PC-3 (cell line): Measurements from ENCODE around the gene TMEM54. TPM values are rescaled to one million over a fixed set of nuclear protein-coding genes. Genes with fewer than 3 reads are reported as not detected.
"Not testable (repeated sequence)": the region's sequence is repeated elsewhere in the genome, so short reads cannot be mapped to it uniquely, and the experiment has no call there.

Source experiments
- ATAC-seq: fragments of 200-7000 bp; cut with Tn5 transposase; 2 replicates; pipeline ENCODE4 v1.9.1; 2020; ENCODE audit warnings: mild to moderate bottlenecking, moderate library complexity
- BruUV-seq: library from RNA; stranded (reverse); fragments of 400-500 nt; replicated peaks from 2 replicates; lab custom pipeline; 2021; lab: Mats Ljungman, UMichigan
- CTCF ChIA-PET: fragments of 300-600 bp; sonication (Branson Sonifier 250); formaldehyde crosslinking; loops from one replicate; lab custom pipeline; 2022; ENCODE audit warnings: antibody characterized with exemption; lab: Charles Lee
- POLR2A ChIA-PET: fragments of 300-600 bp; sonication (Branson Sonifier 250); formaldehyde crosslinking; loops from one replicate; lab custom pipeline; 2022; ENCODE audit warnings: antibody characterized with exemption; ENCODE audit not compliant: unreplicated experiment; lab: Charles Lee
- DNase-seq: peaks from one replicate; pipeline ENCODE4 v3.0.0-alpha.2; 2015
- H2AFZ ChIP-seq: fragments of 300-600 bp; sonication (generic); 2 replicates; pipeline ENCODE4 v1.6.0; 2016; ENCODE audit warnings: antibody characterized with exemption, low read length
- H3F3A ChIP-seq: fragments of 300-600 bp; sonication (generic); one replicate; pipeline ENCODE4 v1.6.0; 2017; ENCODE audit warnings: antibody characterized with exemption, low read length, control low read depth, mild to moderate bottlenecking; ENCODE audit not compliant: unreplicated experiment
- H3K27ac ChIP-seq: fragments of 300-600 bp; sonication (generic); 2 replicates; pipeline ENCODE4 v1.5.1; 2016; ENCODE audit warnings: mild to moderate bottlenecking, low read length
- H3K27me3 ChIP-seq: fragments of 300-600 bp; sonication (generic); 2 replicates; pipeline ENCODE4 v1.6.1; 2016; ENCODE audit warnings: low read length, mixed read lengths
- H3K36me3 ChIP-seq: fragments of 300-600 bp; sonication (generic); 2 replicates; pipeline ENCODE4 v1.6.1; 2016; ENCODE audit warnings: low read depth, mixed run types, low read length, mixed read lengths
- H3K4me1 ChIP-seq: fragments of 300-600 bp; sonication (generic); 2 replicates; pipeline ENCODE4 v1.5.1; 2016; ENCODE audit warnings: low read length; ENCODE audit not compliant: insufficient read depth
- H3K4me2 ChIP-seq: fragments of 300-600 bp; sonication (generic); 2 replicates; pipeline ENCODE4 v1.6.0; 2016; ENCODE audit warnings: low read length
- H3K4me3 ChIP-seq: fragments of 300-600 bp; sonication (generic); 2 replicates; pipeline ENCODE4 v1.5.1; 2016; ENCODE audit warnings: mild to moderate bottlenecking, low read length, mixed read lengths
- H3K79me2 ChIP-seq: fragments of 300-600 bp; sonication (generic); 2 replicates; pipeline ENCODE4 v1.6.1; 2017; ENCODE audit warnings: low read length, mixed read lengths
- H3K9ac ChIP-seq: fragments of 300-600 bp; sonication (generic); 2 replicates; pipeline ENCODE4 v1.6.0; 2016; ENCODE audit warnings: mild to moderate bottlenecking, low read length
- H3K9me2 ChIP-seq: fragments of 300-600 bp; sonication (generic); replicated peaks from 2 replicates; pipeline ENCODE4 v1.6.1; 2016; ENCODE audit warnings: mixed run types, low read length, mixed read lengths
- H3K9me3 ChIP-seq: fragments of 300-600 bp; sonication (generic); 2 replicates; pipeline ENCODE4 v1.6.1; 2016; ENCODE audit warnings: low read length, mixed read lengths
- H4K20me1 ChIP-seq: fragments of 300-600 bp; sonication (generic); 2 replicates; pipeline ENCODE4 v1.6.1; 2016; ENCODE audit warnings: low read length, mixed read lengths
- EZH2 ChIP-seq: fragments of 300-600 bp; sonication (generic); IDR thresholded peaks from one replicate; pipeline ENCODE4 v1.6.1; 2017; ENCODE audit warnings: antibody characterized with exemption, mild to moderate bottlenecking, low read length; ENCODE audit not compliant: unreplicated experiment
- EZH2phosphoT487 ChIP-seq: fragments of 300-600 bp; sonication (generic); IDR thresholded peaks from 2 replicates; pipeline ENCODE4 v1.6.1; 2018; ENCODE audit warnings: mild to moderate bottlenecking, antibody characterized with exemption, low read length, borderline replicate concordance
- intact Hi-C: fragments of 100-400 bp; cut with micrococcal nuclease; formaldehyde crosslinking; loops from 2 replicates; pipeline ENCODE4 v1.9.0; 2023
- total RNA-seq: library from RNA; depleted of rRNA; stranded (reverse); fragments of >200 nt; gene quantifications from 2 replicates; pipeline ENCODE4 v1.2.3, GENCODE V29; 2014
- TF ChIP-seq, protein P1 (sequence below): fragments of 300-600 bp; sonication (generic); conservative IDR thresholded peaks from 2 replicates; pipeline ENCODE4 v1.5.1; 2017; ENCODE audit warnings: antibody characterized with exemption, low read depth, mild to moderate bottlenecking, low read length

The TMEM54 gene
- total RNA-seq, 1 experiment from 2014 or later, result 175 TPM

DNA sequence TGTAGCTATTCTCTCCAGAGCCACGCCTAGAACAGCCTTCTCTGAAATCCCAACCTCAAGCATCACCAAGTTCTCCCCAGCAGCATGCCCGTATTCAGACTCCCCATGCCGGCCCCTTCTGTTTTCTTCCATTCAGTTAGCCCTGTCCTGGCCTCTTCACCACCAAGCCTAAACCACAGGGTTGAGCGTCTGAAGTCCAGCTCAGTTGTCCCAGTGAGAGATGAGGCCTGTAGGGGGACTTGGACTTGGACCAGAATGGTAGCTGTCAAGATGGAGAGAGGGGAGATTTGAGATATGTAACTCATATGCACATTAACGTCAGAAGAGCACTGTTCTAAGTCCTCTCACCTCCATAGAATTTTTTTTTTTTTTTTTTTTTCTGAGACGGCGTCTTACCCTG is 5.5 kb upstream of the TMEM54 start:
- Histone ChIP-seq H3K79me2 (no peaks in the 10 kb centered on the region), H3K27ac (no peak overlapping the region), H3K4me2 (no peak overlapping the region), H3K27me3 (no peaks in the 10 kb centered on the region), H4K20me1 (no peaks in the 10 kb centered on the region), H3K36me3 (no peaks in the 10 kb centered on the region), H2AFZ (no peak overlapping the region), H3K4me1 (no peaks in the 10 kb centered on the region), H3K4me3 (no peak overlapping the region), H3K9ac (no peak overlapping the region), H3K9me2 (no peaks in the 10 kb centered on the region), H3F3A (no peaks in the 10 kb centered on the region), H3K9me3 (no peaks in the 10 kb centered on the region)
- no TSS peak for BruUV-seq
- DNase-seq, result no peak
- no peak for ATAC-seq
- no peak for TF ChIP-seq EZH2phosphoT487
- no peak for TF ChIP-seq EZH2
- TF ChIP-seq, protein P1, sequence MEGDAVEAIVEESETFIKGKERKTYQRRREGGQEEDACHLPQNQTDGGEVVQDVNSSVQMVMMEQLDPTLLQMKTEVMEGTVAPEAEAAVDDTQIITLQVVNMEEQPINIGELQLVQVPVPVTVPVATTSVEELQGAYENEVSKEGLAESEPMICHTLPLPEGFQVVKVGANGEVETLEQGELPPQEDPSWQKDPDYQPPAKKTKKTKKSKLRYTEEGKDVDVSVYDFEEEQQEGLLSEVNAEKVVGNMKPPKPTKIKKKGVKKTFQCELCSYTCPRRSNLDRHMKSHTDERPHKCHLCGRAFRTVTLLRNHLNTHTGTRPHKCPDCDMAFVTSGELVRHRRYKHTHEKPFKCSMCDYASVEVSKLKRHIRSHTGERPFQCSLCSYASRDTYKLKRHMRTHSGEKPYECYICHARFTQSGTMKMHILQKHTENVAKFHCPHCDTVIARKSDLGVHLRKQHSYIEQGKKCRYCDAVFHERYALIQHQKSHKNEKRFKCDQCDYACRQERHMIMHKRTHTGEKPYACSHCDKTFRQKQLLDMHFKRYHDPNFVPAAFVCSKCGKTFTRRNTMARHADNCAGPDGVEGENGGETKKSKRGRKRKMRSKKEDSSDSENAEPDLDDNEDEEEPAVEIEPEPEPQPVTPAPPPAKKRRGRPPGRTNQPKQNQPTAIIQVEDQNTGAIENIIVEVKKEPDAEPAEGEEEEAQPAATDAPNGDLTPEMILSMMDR, result no peak
- intact Hi-C loops, result no loop called here
- ChIA-PET CTCF (no interaction called here), POLR2A (no interaction called here)

DNA sequence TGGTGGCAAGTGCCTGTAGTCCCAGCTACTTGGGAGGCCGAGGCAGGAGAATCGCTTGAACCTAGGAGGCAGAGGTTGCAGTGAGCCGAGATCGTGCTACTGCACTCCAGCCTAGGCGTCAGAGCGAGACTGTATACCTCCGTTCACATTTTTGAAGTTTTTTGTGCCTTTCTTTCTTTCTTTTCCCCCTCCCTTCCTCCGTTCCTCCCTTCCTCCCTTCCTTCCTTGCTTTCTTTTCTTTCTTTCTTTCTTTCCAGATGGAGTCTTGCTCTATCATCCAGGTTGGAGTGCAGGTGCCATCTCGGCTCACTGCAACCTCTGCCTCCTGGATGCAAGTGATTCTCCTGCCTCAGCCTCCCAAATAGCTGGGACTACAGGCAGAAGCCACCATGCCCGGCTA is 4.4 kb upstream of the TMEM54 start:
- H3K79me2 ChIP-seq, H3K27ac ChIP-seq, H3K36me3 ChIP-seq, H3K9ac ChIP-seq, H3F3A ChIP-seq, H3K4me3 ChIP-seq, H3K27me3 ChIP-seq, ATAC-seq, H4K20me1 ChIP-seq, intact Hi-C loops, CTCF ChIA-PET, H3K9me2 ChIP-seq, H3K4me1 ChIP-seq, DNase-seq, H3K4me2 ChIP-seq, H3K9me3 ChIP-seq, BruUV-seq, H2AFZ ChIP-seq, POLR2A ChIA-PET: not testable (repeated sequence)

DNA sequence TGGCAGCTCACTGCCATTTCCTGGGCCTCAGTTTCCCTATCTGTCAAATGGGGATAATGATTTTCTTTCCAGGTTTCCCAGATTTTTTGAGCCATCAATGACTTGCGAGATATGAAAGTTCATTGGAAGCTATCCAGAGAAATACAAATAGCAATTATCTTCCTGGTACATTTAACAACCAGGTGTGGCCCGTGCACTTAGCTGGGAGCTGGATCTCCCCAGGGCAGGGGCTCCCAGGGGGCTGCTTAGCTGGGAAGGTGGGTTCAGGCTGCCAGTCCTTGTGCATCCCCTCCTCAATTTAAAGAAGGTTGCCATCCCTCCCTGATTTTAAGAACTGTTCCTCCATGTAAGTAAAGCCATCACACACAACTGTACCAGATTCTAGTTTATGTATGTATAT is 3.6 kb upstream of the TMEM54 start:
- Histone ChIP-seq H4K20me1 (no peaks in the 10 kb centered on the region), H3K9me2 (no peaks in the 10 kb centered on the region), H3K4me2 (no peak overlapping the region), H3K27me3 (no peaks in the 10 kb centered on the region), H2AFZ (no peak overlapping the region), H3K36me3 (no peaks in the 10 kb centered on the region), H3K4me1 (peaks cover 10% of the 10 kb centered on the region), H3K9ac (no peak overlapping the region), H3K27ac (no peak overlapping the region), H3K9me3 (no peaks in the 10 kb centered on the region), H3F3A (no peaks in the 10 kb centered on the region), H3K79me2 (peaks cover 11% of the 10 kb centered on the region), H3K4me3 (no peak overlapping the region)
- ATAC-seq (no peak), DNase-seq (no peak)
- ChIA-PET POLR2A (no interaction called here), CTCF (no interaction called here)
- intact Hi-C loops, result no loop called here
- BruUV-seq, result no TSS peak
- TF ChIP-seq EZH2 (no peak), EZH2phosphoT487 (no peak)
- TF ChIP-seq, protein P1, result no peak
